ENCODE measurements around the gene GID4.

GID4 gene

DNA sequence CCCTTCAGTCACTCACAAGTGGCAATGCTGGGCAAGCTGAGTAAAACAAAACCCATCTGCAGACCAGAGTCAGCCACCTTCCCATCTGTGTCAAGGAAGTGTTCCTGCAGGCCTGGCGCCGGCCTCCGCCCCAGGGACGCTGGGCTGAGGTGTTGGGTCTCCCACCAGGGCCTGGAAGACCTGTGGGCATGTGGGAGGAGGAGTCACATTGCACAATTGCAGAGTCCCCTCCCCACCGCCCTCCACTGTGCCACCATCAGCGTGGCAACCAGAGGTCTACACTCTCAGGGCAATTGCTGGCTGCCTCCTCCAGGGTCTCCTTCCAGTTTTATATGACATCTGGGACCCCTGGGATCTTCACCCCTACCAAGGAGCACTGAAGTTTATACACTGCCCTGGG, 66.4 kb downstream of the GID4 start:
- no peak for DNase-seq

DNA sequence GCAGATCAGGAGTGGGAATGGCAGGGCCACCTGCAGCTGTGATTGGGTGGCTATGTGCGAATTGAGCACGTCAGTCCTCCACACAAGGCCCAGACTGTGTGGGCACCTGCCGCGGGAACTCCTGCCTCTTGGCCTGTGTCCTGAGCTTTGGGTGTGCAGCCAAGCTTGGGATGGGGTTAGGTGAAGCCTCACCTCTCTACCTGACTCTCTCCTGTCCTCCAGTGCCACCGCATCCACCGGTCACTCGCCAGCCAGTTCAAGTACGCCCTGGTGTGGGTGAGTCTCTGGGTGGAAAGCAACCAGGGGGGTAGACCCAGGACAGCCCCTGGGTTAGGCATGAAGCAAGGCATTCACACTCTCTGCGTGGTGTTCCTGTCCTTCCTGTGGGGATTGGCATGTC, 67.0 kb downstream of the GID4 start:
- DNase-seq, result no peak

DNA sequence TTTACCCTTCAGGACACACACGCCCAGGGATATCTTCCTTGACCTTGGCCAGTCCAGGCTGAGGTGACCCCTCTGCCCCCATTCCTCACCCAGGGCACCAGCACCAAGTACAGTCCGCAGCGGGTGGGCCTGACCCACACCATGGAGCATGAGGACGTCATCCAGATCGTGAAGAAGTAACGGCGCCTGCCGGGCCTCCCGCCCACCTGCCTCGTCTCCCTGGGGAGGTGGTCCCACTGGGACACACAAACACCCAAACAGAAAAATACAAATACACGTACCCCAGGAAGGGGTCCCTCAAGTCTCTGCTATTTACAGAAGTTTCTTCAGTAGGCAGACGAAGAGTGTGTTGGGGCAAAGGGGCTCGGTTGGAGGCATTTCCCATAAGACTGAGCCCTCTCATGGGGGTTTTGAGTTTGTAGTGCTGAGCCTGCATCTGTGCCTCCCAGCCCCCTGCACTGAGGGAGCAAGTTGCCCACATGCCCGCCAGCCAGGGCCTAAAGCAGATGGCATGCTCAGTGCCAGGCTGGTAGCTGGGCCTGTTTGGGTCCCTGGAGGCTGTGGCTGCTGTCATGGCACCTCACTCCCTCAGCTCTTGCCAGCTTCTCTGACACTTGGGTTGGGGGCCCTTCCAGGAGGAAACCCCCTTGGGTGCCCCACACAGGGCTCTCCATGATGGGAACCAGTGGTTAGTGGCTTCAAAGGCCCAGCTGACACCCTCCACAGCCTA, 68.0 kb downstream of the GID4 start:
- no peak for DNase-seq

DNA sequence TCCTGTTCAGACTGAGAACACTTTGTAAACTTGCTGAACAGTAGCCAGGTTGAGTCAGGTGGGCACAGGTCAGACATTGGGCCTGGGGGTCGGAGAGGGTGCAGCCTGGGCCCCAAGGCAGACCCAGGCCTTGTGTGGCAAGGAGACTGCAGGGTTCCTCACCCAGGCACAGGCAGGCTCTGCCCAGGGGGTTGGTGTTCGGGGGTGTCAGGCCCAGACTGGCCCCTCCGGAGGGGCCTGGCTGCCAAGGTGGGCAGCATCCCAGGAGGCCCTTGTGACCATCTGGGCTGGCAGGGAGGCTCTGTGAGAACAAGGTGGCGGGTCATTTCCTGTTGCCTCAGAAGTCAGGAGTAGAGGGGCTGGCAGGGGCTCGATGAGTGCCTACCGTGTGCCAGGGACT, 68.8 kb downstream of the GID4 start:
- DNase-seq, result no peak

DNA sequence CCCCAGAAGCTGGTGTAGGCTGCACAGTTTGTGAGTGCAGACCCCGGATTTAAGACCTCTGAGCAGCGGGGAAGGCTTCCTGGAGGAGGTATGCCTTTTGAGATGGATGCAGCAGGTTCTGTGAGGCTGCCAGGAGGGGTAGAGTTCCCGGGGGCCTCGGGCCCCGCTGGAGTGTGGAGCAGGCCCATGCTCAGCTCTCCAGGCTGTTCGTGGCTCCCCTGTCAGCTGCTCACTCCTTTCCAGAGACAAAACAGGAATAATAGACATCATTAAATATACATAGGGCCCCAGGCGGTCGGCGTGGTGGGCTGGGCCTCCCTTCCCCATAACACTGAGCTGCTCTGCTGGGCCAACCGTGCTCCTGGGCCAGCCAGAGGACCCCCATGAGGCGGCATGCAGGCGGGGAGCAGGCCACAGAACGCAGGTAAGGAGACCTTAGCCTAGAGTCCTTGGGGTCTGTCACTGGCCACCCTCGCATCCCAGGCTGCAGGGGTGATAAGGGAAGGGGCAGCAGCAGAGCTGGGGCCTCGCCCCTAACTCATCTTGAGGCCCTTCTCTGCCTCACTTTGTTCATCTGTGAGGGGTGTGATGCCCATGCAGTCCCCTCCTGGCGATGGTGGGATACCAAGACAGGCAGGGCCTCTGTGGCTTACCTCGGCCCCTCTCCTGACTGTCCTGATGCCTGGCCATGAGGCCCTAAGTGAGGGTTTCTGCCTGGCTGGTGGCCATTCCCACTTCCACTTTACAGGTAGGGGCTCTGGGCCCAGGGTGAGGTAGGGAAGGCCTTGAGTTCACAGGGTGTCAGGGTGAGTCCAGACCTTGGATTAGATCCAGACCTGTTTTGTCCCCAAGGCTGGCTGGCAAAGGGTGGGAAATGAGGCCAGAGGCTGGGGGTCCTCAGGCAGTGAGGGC, 69.4 kb downstream of the GID4 start, which contains the start of gene MYO15A:
Gene MYO15A, plus strand, starts transcription at position 356 of the 912 bp plus-strand sequence. CDS start 10,045 bp downstream, outside the sequence.
- no peak for DNase-seq

DNA sequence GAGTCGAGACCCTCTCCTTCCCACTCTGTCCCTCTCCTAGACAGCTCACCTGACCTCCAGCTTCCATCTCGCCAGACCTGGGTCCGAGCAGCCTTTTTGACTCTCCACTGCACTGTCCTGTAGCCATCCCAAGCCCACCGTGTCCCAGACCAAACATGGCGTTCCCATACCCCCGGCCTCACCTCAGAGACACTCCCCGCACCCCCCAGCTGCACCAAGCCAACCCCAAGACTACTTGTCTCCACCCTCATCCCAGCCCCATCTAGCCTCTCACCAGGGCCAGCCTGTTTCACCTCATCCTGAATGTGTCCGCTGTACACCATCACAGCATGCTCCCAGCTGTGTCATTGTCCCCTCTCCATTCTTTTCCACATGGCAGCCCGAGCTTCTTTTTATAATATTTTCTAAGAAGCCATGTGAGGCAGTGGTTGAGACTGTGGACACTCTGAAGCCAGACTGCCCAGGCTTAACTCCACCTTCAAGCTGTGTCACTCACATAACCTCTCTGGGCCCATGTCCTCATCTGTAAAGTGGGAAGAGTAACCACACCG, 70.8 kb downstream of the GID4 start:
- DNase-seq, result no peak

DNA sequence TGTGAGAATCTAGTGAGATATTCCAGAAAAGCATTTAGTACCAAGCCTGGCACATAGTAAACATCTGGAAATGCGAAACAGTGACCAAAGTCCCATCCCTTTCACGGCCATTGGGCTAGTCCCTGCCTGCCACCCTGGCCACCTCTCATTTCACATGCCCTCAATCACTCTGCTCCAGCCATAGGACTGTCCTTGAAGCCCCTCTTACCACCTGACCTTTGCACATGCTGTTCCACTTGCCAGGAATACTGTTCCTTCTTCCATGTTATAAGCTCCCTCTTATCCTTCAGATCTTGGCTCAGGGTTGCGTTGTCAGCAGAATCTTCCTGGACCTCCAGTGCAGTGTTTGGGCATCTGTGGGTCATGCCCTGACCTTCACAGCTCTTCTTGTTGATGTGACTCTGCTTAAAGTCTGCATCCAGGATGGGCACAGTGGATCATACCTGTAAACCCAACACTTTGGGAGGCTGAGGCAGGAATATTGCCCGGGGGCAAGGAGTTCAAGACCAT, 71.5 kb downstream of the GID4 start:
- DNase-seq, result no peak

DNA sequence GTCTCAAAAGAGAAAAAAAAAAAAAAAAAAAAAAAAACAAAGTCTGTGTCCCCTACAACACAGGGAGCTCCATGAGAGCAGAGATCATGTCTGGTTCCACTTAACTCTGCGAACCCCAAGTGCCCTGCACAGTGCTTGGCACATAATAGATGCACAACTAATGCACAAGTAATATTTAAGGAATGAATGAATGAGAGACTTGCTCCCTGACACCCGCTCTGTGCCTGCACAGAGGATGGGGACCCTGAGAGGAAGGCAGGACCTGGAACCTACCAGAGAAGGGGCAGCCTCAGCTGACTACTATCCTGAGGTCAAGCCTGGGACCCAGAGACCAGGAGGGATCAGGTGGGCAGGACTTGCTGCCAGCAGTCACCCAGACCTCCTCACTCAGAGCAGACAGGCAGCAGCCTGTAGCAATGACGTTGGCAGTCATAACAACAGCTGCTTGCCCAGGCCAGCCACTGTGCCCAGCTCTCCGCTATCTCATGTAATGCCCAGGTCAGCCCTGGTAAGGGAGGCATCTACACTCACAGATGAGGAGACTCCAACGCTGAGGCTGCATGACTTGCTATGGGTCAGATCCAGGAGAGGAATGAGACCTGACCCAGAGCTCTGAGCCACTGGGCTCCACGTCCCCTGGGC, 72.2 kb downstream of the GID4 start:
- no peak for DNase-seq

DNA sequence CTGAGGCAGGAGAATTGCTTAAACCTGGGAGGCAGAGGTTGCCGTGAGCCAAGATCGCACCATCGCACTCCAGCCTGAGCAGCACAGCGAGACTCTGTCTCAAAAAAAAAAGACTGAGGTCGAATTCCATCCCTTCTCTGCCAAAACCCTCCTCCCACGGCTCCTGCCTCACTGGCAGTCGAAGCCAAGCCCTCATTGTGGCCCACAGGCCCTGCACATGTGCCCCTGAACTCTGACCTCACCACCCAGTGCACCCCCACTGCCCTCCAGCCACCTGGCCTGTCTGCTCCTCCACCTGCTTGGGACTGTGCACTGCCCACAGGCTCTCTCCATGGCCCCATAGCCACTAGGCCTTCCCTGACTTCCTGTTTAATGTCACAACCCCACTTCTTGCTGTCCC, 76.3 kb downstream of the GID4 start:
- DNase-seq, result no peak

DNA sequence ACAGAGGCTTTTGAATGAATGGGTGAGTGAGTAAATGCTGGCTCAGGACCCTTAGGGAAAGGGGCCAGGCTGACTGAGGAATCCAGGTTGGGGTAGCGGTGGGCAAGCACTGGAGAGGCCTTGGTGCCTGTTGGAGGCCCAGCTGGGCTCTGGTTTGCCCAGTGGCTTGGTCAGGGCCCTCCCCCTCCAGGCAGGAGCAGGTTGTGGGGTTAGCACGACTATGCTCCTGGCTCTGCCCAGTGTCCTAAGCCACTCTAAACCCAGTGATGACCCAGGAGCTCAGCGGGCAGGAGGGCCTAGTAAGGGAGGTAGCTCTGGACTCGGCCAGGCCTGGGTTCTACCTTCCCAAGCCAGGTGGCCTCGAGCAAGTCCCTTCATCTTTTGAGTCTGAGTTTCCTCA, 76.9 kb downstream of the GID4 start:
- no peak for DNase-seq

DNA sequence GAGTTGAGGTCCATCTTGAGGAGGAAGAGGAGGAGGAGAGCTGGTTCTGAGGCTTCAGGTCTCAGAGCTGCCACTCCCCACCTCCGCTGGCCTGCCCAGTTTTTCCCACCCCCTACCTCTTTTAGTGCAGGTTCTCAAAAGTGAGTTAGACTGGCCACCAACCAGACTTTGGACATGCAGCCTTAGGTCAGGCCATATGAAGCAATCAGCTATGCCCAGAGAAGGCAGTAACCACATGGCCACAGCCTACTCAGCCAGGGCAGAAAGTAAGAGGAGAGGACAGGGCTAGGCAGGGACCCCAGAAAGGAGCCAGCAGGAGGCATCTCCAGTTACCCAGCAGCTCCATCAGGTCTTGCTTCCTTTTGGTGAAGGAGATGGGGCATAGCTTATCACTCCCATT, 78.3 kb downstream of the GID4 start:
- no peak for DNase-seq
